Astrocyte of the cerebellum (primary cell): Measurements from ENCODE around the gene TCEANC2.
"Not testable (repeated sequence)": the region's sequence is repeated elsewhere in the genome, so short reads cannot be mapped to it uniquely, and the experiment has no call there.

Source experiments
- DNase-seq: peaks from one replicate; pipeline ENCODE4 v3.0.0-alpha.2; 2011; ENCODE audit warnings: low read depth
- H3K4me3 ChIP-seq: 2 replicates; pipeline ENCODE4 v1.5.1; 2011; ENCODE audit warnings: mild to moderate bottlenecking, low read depth, low read length, moderate library complexity
- CTCF ChIP-seq: IDR thresholded peaks from 2 replicates; pipeline ENCODE4 v1.5.1; 2012; ENCODE audit warnings: low read length, low read depth, moderate library complexity, mild to moderate bottlenecking; ENCODE audit errors: missing control alignments
- in situ Hi-C: cut with HindIII; loops from 2 replicates; pipeline ENCODE4 v1.10.0; 2017; ENCODE audit warnings: low sequenced_read_pairs

The TCEANC2 gene

GRCh38 chr1:54096227-54096876 lies 42.9 kb downstream of the TCEANC2 start:
- in situ Hi-C loops = no loop called here
- no peak for TF ChIP-seq CTCF
- DNase-seq = no peak
- no peak overlapping the region for H3K4me3 ChIP-seq

DNA sequence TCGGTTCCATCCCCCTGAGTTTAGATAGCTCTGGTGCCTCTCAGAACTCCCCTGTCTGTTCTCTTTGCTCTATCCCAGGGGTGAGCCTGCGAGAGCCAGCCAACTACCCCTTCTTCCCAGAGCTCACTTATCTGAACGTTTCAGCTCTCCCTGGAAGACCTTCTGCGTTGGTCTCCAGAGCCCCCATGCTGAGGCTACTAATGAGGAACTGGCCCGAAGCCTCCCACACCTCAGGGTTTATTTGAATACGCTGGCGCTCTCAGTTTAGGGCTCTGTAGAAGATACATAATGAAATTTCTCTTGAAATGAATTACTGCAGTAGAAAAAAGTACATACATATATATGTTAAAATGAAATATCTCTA lies 43.5 kb downstream of the TCEANC2 start:
- no peak for TF ChIP-seq CTCF
- DNase-seq = no peak
- in situ Hi-C loops = no loop called here
- H3K4me3 ChIP-seq = no peak overlapping the region

DNA sequence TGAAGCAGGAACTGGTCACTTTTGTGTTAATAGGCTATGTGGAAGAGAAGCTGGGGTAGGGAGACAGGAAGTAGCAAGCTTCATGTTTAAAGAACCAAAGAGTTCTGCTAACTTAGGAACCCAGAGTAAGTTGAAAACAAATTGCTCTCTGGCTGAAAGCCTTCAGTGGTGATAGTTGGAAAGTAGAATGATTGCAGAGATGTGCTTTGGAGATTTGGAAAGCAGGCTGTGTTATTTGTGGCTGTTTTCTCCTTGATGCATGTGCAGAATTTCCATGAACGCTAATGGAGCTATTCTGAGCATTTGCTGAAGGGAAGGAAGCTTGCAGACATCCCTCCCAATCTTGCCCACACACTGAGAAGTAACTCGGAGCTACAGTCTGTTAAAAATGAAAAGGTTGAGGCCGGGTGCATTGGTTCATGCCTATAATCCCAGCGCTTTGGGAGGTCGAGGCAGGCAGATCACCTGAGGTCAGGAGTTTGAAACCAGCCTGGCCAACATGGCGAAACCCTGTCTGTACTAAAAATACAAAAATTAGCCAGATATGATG lies 45.7 kb downstream of the TCEANC2 start:
- in situ Hi-C loops = no loop called here
- no peak for DNase-seq
- no peak overlapping the region for H3K4me3 ChIP-seq
- no peak for TF ChIP-seq CTCF

DNA sequence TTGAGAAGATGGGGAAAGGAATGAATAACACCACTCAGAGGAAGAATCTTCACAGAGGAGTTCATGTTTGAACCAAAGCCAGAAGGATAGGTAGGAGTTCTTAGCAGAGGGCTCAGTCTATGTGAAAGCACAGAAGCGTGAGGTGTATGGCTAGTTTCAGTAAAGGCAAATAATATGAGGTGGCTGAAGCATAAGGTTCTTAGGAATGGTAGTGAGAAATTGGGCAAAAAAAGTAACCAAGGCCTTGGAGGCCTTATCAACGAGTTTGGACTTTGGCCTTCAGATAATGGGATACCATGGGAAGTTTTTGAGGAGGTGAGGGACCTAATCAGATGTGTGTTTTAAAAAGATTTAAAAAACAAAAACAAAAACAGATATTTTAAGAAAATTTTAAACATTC lies 47.1 kb downstream of the TCEANC2 start:
- no peak for TF ChIP-seq CTCF
- no peak for DNase-seq
- no peak overlapping the region for H3K4me3 ChIP-seq
- in situ Hi-C loops = no loop called here

GRCh38 chr1:54103414-54103813 lies 50.0 kb downstream of the TCEANC2 start:
- in situ Hi-C loops = no loop called here
- DNase-seq = no peak
- no peak overlapping the region for H3K4me3 ChIP-seq
- no peak for TF ChIP-seq CTCF

DNA sequence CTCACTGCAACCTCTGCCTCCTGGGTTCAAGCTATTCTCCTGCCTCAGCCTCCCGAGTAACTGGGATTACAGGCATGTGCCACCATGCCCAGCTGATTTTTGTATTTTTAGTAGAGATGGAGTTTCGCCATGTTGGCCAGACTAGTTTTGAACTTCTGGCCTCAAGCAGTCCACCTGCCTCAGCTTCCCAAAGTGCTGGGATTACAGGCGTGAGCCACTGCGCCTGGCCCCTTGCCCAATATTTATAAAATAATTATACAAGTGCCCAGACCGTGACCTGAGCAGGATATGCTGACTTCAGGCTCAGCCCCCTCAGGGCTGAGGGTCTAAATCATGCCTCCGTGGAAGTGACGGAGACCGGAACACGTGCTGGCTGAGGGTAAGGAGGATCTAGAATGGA lies 51.2 kb downstream of the TCEANC2 start:
- H3K4me3 ChIP-seq, in situ Hi-C loops, DNase-seq: not testable (repeated sequence)

DNA sequence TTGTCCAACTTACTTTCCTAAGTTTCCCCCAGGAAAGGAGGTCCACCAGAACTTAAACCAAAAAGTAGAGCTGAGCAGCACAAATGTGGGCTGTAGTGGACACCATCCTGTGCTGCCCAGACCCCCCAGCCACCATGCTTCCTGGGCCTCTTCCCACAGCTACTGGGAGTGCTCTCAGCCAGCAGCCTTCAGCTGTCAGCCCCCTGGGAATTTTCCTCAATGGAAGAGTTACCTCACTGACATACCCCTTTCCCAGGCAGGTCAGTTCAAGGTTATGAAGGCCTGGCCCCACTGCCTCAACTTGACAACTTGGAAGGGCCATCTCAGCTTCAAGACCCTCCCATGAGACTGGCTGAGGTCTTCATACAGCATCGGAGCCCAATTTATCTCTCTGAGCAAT lies 51.7 kb downstream of the TCEANC2 start:
- DNase-seq = no peak
- in situ Hi-C loops = no loop called here
- H3K4me3 ChIP-seq = no peak overlapping the region
- TF ChIP-seq CTCF = no peak
